GDM1 (cell line): ENCODE results near the gene GPR137.
A peak's percentile ranks its signal among the peaks of the same experiment; 100 is the strongest.
"Not testable (repeated sequence)": the region's sequence is repeated elsewhere in the genome, so short reads cannot be mapped to it uniquely, and the experiment has no call there.

Experiments
- DNase-seq: peaks from one replicate; lab custom pipeline; 2025; lab: John Stamatoyannopoulos, UW

Gene GPR137

DNA sequence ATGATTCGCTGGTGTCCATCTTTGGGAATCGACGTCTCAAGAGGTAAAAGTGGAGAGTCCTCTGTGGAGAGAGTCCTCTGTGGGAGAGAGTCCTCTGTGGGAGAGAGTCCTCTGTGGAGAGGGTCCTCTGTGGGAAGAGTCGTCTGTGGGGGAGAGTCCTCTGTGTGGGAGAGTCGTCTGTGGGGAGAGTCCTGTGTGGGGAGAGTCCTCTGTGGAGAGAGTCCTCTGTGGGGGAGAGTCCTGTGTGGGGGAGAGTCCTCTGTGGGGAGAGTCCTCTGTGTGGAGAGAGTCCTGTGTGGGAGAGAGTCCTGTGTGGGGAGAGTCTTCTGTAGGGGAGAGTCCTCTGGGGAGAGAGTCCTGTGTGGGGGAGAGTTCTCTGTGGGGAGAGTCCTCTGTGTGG, 35.4 kb downstream of the GPR137 start:
- no peak for DNase-seq

DNA sequence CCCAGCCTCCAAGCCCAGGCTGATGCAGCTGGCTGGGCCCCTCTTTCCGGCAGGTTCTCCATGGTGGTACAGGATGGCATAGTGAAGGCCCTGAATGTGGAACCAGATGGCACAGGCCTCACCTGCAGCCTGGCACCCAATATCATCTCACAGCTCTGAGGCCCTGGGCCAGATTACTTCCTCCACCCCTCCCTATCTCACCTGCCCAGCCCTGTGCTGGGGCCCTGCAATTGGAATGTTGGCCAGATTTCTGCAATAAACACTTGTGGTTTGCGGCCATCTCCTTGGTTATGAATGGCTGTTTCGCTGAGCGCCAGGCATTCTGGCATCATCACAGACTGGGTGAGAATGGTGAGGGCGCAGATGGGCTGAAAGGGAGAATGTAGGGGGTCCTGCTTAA, 35.9 kb downstream of the GPR137 start:
- DNase-seq, result no peak

DNA sequence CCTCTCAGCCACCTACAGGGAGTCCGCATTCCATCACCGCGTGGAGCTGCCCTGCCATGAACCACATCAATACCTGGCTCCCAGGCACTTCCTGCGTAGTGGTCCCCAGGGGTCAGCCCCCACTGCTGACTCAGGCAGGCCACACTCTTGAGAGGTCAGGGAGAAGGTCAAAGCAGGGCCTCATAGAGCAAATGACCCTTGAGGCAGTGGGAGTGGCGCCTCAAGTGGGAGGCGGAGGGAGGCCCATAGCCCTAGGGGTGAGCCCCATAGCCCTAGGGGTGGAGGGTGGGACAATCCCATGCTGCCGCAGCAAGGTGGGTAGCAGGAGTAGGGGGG, 37.2 kb downstream of the GPR137 start:
- no peak for DNase-seq

- DNase-seq, result no peak
Measured at GRCh38 chr11:64323373-64323772, 37.7 kb downstream of the GPR137 start.

- DNase-seq, result not testable (repeated sequence)
Measured at GRCh38 chr11:64323984-64324383, 38.3 kb downstream of the GPR137 start.

- DNase-seq, result no peak
Measured at GRCh38 chr11:64324692-64325469, 39.2 kb downstream of the GPR137 start.

- no peak for DNase-seq
Measured at GRCh38 chr11:64327375-64327774, 41.7 kb downstream of the GPR137 start.

DNA sequence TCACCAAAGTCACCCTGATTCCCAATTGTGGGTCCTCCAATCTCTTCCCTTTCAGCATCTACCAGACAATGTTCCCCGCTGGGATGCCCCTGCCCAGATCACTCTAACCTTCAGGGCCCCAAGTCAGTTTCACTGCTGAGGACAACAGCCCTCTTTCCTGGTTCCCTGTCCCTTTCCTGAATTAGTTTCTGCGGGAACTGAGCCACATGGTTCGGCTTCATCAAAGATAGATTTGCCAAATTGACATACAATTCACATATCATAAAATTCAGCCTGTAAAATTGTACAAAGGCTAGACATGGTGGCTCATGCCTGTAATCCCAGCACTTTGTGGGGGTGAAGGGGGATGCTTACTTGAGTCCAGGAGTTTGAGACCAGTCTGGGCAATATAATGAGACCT, 42.3 kb downstream of the GPR137 start:
- no peak for DNase-seq

GRCh38 chr11:64330888-64331287, 45.2 kb downstream of the GPR137 start:
- DNase-seq, result no peak

- DNase-seq, result peak; percentile 93
Measured at GRCh38 chr11:64331569-64332371, 46.1 kb downstream of the GPR137 start.

GRCh38 chr11:64333556-64333955, 47.9 kb downstream of the GPR137 start:
- DNase-seq, result no peak

- DNase-seq, result peak; percentile 74
Measured at GRCh38 chr11:64334764-64335735, 49.4 kb downstream of the GPR137 start.

DNA sequence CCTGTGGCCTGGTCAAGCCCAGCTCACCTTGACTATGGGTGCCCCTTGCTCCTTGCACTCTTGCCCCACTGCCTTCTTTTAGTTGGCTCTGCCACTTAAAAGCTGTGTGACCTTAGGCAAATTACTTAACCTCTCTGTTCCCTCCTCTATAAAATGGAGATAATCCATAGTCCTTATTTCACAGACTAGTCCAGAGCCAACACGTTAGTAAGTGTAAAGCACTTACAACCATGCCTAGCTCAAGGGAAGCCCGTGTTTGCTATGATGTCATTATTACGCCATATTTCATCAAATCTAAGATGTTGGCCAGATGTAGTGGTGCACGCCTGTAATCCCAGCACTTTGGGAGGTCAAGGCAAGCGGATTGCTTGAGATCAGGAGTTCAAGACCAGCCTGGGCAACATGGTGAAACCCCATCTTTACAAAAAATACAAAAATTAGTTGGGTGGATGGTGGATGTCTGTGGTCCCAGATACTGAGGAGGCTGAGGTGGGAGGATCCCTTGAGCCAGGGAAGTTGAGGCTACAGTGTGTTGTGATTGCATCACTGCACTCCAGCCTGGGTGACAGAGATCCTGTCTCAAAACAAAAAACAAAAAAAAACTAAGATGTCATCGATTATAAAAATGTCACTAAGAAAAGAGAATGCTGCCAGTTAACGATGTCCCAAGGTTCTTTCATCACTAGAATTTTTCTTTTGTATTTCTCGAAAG, 52.0 kb downstream of the GPR137 start:
- DNase-seq, result no peak

GRCh38 chr11:64338716-64339115, 53.1 kb downstream of the GPR137 start:
- DNase-seq, result no peak
